SK-N-SH (cell line): Measurements from ENCODE around the gene POLN. TPM values are rescaled to one million over a fixed set of nuclear protein-coding genes. Genes with fewer than 3 reads are reported as not detected.

Experiments
- CTCF ChIA-PET: fragments of 300-600, 350-600 bp; formaldehyde crosslinking; extraction: SDS; loops from one replicate; lab custom pipeline; 2021; lab: Yijun Ruan, JAX
- POLR2A ChIA-PET: fragments of 350-600 bp; sonication (Branson Sonifier 250); formaldehyde crosslinking; extraction: SDS; loops from one replicate; lab custom pipeline; 2020; ENCODE audit warnings: antibody characterized with exemption, inconsistent platforms; lab: Yijun Ruan, JAX
- DNase-seq: peaks from one replicate; pipeline ENCODE4 v3.0.0; 2012
- H2AFZ ChIP-seq: fragments of 200-600 bp; sonication (generic); 2 replicates; pipeline ENCODE4 v1.8.1; 2016; ENCODE audit warnings: antibody characterized with exemption, mild to moderate bottlenecking, low read depth
- H3F3A ChIP-seq: fragments of 200-600 bp; sonication (generic); replicated peaks from 2 replicates; pipeline ENCODE3; 2016; ENCODE audit warnings: antibody characterized with exemption, mild to moderate bottlenecking; ENCODE audit not compliant: insufficient read depth
- H3K27ac ChIP-seq, 2 experiments: fragments of 200-500 bp in 1 of 2; fragments of 200-600 bp in 1 of 2; sonication (Bioruptor generic) in 1 of 2; sonication (generic), shearing (Covaris generic) in 1 of 2; 2 replicates each; pipeline versions ENCODE4 v1.5.1 to v1.6.1; 2014 to 2016; ENCODE audit warnings: low read depth in 2 of 2, inconsistent platforms in 1 of 2, low read length in 1 of 2, mild to moderate bottlenecking in 1 of 2, mixed read lengths in 1 of 2
- H3K27me3 ChIP-seq: fragments of 200-600 bp; sonication (generic), shearing (Covaris generic); 2 replicates; pipeline ENCODE4 v1.6.1; 2016; ENCODE audit warnings: mixed run types; ENCODE audit not compliant: insufficient read depth
- H3K36me3 ChIP-seq, 2 experiments: fragments of 200-500 bp in 1 of 2; fragments of 200-600 bp in 1 of 2; sonication (Bioruptor generic) in 1 of 2; sonication (generic) in 1 of 2; replicated peaks in 1 of 2; 2 replicates each; pipeline versions ENCODE3 to v1.5.1; 2014 to 2016; ENCODE audit warnings: low read length in 1 of 2, mild to moderate bottlenecking in 1 of 2; ENCODE audit not compliant: insufficient read depth in 2 of 2, control insufficient read depth in 1 of 2
- H3K4me1 ChIP-seq, 2 experiments: fragments of 200-500 bp in 1 of 2; fragments of 200-600 bp in 1 of 2; sonication (Bioruptor generic) in 1 of 2; sonication (generic), shearing (Covaris generic) in 1 of 2; 2 replicates each; pipeline versions ENCODE4 v1.5.1 to v1.6.1; 2014 to 2016; ENCODE audit warnings: low read depth in 1 of 2, low read length in 1 of 2, mixed run types in 1 of 2; ENCODE audit not compliant: insufficient read depth in 2 of 2, control insufficient read depth in 1 of 2
- H3K4me2 ChIP-seq: fragments of 200-600 bp; sonication (generic), shearing (Covaris generic); 2 replicates; pipeline ENCODE4 v1.6.1; 2017; ENCODE audit warnings: mixed run types
- H3K4me3 ChIP-seq, 2 experiments: fragments of 200-500 bp in 1 of 2; fragments of 200-600 bp in 1 of 2; sonication (Bioruptor generic) in 1 of 2; sonication (generic), shearing (Covaris generic) in 1 of 2; 2 replicates each; pipeline versions ENCODE4 v1.5.1 to v1.8.1; 2014 to 2016; ENCODE audit warnings: low read depth in 2 of 2, inconsistent platforms in 1 of 2, low read length in 1 of 2, mild to moderate bottlenecking in 1 of 2, mixed read lengths in 1 of 2, moderate library complexity in 1 of 2
- H3K79me2 ChIP-seq: fragments of 200-600 bp; sonication (generic); 2 replicates; pipeline ENCODE4 v1.8.1; 2017; ENCODE audit warnings: mild to moderate bottlenecking; ENCODE audit not compliant: insufficient read depth
- H3K9ac ChIP-seq: fragments of 200-600 bp; sonication (generic); 2 replicates; pipeline ENCODE4 v1.6.1; 2017; ENCODE audit warnings: mixed run types
- H3K9me2 ChIP-seq: fragments of 200-600 bp; sonication (generic); 2 replicates; pipeline ENCODE4 v1.6.1; 2017; ENCODE audit warnings: mixed run types
- H3K9me3 ChIP-seq: fragments of 200-600 bp; sonication (generic); 2 replicates; pipeline ENCODE4 v1.6.1; 2017; ENCODE audit warnings: mixed run types, mild to moderate bottlenecking, moderate library complexity
- H4K20me1 ChIP-seq: fragments of 200-600 bp; sonication (generic); 2 replicates; pipeline ENCODE4 v1.6.1; 2017; ENCODE audit warnings: mild to moderate bottlenecking, mixed run types; ENCODE audit not compliant: insufficient read depth
- EZH2phosphoT487 ChIP-seq: fragments of 200-600 bp; sonication (generic); IDR thresholded peaks from 2 replicates; pipeline ENCODE4 v1.6.1; 2017; ENCODE audit warnings: low read depth, mixed run types, mild to moderate bottlenecking, antibody characterized with exemption, moderate library complexity, borderline replicate concordance
- FOSL2 ChIP-seq: IDR thresholded peaks from 2 replicates; pipeline ENCODE4 v1.4.0; 2012; ENCODE audit warnings: low read depth, mild to moderate bottlenecking, moderate library complexity, borderline replicate concordance
- FOXJ3 ChIP-seq: sonication (generic); formaldehyde crosslinking; IDR thresholded peaks from 2 replicates; pipeline ENCODE4 v1.5.1; 2020; ENCODE audit warnings: mild to moderate bottlenecking, missing genetic modification reagents
- GATA2 ChIP-seq: sonication (generic); formaldehyde crosslinking; IDR thresholded peaks from 2 replicates; pipeline ENCODE4 v1.5.0; 2020; ENCODE audit warnings: mild to moderate bottlenecking, missing genetic modification reagents
- JUND ChIP-seq: IDR thresholded peaks from 2 replicates; pipeline ENCODE4 v1.4.0; 2012
- MEF2A ChIP-seq: IDR thresholded peaks from 2 replicates; pipeline ENCODE4 v1.4.0; 2012; ENCODE audit warnings: low read depth, borderline replicate concordance
- MXI1 ChIP-seq: IDR thresholded peaks from 2 replicates; pipeline ENCODE4 v1.6.1; 2012; ENCODE audit warnings: mild to moderate bottlenecking, low read depth, low read length, improper control_type of control experiment
- NFIC ChIP-seq: IDR thresholded peaks from 2 replicates; pipeline ENCODE4 v1.4.0; 2012; ENCODE audit warnings: borderline replicate concordance
- NRF1 ChIP-seq: IDR thresholded peaks from 2 replicates; pipeline ENCODE4 v1.6.1; 2012; ENCODE audit warnings: low read depth, mild to moderate bottlenecking, low read length
- POLR2AphosphoS5 ChIP-seq: IDR thresholded peaks from 2 replicates; pipeline ENCODE4 v1.6.1; 2012; ENCODE audit warnings: low read depth, low read length
- RAD21 ChIP-seq: IDR thresholded peaks from 2 replicates; pipeline ENCODE4 v1.6.1; 2012; ENCODE audit warnings: mild to moderate bottlenecking, low read length
- SMC3 ChIP-seq: IDR thresholded peaks from 2 replicates; pipeline ENCODE4 v1.6.1; 2012; ENCODE audit warnings: low read depth, low read length, improper control_type of control experiment
- TAF1 ChIP-seq: IDR thresholded peaks from 2 replicates; pipeline ENCODE4 v1.6.1; 2012; ENCODE audit warnings: low read depth, mild to moderate bottlenecking, low read length, moderate library complexity, borderline replicate concordance
- TCF12 ChIP-seq: IDR thresholded peaks from 2 replicates; pipeline ENCODE4 v1.4.0; 2012
- TEAD4 ChIP-seq: IDR thresholded peaks from 2 replicates; pipeline ENCODE4 v1.4.0; 2012; ENCODE audit warnings: mild to moderate bottlenecking, borderline replicate concordance; ENCODE audit not compliant: insufficient read depth
- USF1 ChIP-seq: IDR thresholded peaks from 2 replicates; pipeline ENCODE4 v1.4.0; 2012; ENCODE audit warnings: low read depth, borderline replicate concordance
- USF2 ChIP-seq: fragments of 150-350 bp; IDR thresholded peaks from 2 replicates; pipeline ENCODE4 v1.6.1; 2017; ENCODE audit warnings: antibody characterized with exemption, low read length, low read depth, borderline replicate concordance
- ZBTB33 ChIP-seq: IDR thresholded peaks from 2 replicates; pipeline ENCODE4 v1.4.0; 2012; ENCODE audit warnings: low read depth, borderline replicate concordance
- WGBS: methylation state at CpG from one replicate; pipeline ENCODE4 v1.1.6; 2017; ENCODE audit warnings: low lambda C conversion rate; 5-methylcytosine and 5-hydroxymethylcytosine counted together
- polyA plus RNA-seq, 3 experiments: library from polyadenylated mRNA; depleted of rRNA; stranded (reverse); fragments of >200 nt; gene quantifications; 2 replicates each; pipeline ENCODE4 v1.2.3, GENCODE V29; 2012

The POLN gene
- polyA plus RNA-seq, 1 of the 3 experiments (the other 2 are of a cell fraction), result 0.67 TPM

- Histone ChIP-seq H3K27ac (no peak overlapping the region), H3K9me2 (no peaks in the 10 kb centered on the region), H3K4me2 (no peak overlapping the region), H4K20me1 (no peaks in the 10 kb centered on the region), H3K4me1 (peaks cover 0 to 44% of the 10 kb centered on the region in 2 experiments; a peak in 1 of 4 replicates), H3K27me3 (no peaks in the 10 kb centered on the region), H3K79me2 (no peaks in the 10 kb centered on the region), H3K36me3 (no peaks in the 10 kb centered on the region), H3K4me3 (no peak overlapping the region), H2AFZ (no peak overlapping the region), H3F3A (no peaks in the 10 kb centered on the region), H3K9me3 (no peaks in the 10 kb centered on the region), H3K9ac (no peak overlapping the region)
- no peak for DNase-seq
- WGBS, result 20% methylated on average over 1 of the region's 6 CpGs
- ChIA-PET POLR2A (no interaction called here), CTCF (interaction anchor here (1.3 kb wide), 1 partner anchor 29 kb away, joined by 3 read pairs; no protein-coding TSS in a partner anchor)
- TF ChIP-seq POLR2AphosphoS5 (no peak), ZBTB33 (no peak), NRF1 (no peak), FOXJ3 (CRISPR knock-in tag) (no peak), RAD21 (no peak), NFIC (no peak), FOSL2 (no peak), JUND (no peak), USF2 (no peak), GATA2 (no peak), SMC3 (no peak), MEF2A (no peak), TAF1 (no peak), TEAD4 (no peak), EZH2phosphoT487 (no peak), TCF12 (no peak), MXI1 (no peak)
These were observed 30.9 kb upstream of the POLN start for GRCh38 chr4:2272828-2273120.

GRCh38 chr4:2272026-2272827 is 30.3 kb upstream of the POLN start:
- POLR2A ChIA-PET, result no interaction called here
- WGBS, result 82% methylated on average over 12 of the region's 25 CpGs
- H3K27ac ChIP-seq, result no peak overlapping the region
- no peak overlapping the region for H2AFZ ChIP-seq
- H3K27me3 ChIP-seq, result no peaks in the 10 kb centered on the region
- no peak overlapping the region for H3K9ac ChIP-seq
- no peak overlapping the region for H3K4me2 ChIP-seq
- H3K4me1 ChIP-seq, result peaks cover 0 to 47% of the 10 kb centered on the region in 2 experiments; a peak in 1 of 4 replicates
- H3K9me2 ChIP-seq, result no peaks in the 10 kb centered on the region
- TF ChIP-seq EZH2phosphoT487 (no peak), USF1 (no peak), NRF1 (no peak), MXI1 (no peak)
- H3K4me3 ChIP-seq, result no peak overlapping the region
- H3K36me3 ChIP-seq, result no peaks in the 10 kb centered on the region
- CTCF ChIA-PET, result interaction anchor here (1.1 kb wide), 1 partner anchor 14 kb away, joined by 3 read pairs; no protein-coding TSS in a partner anchor
- H3F3A ChIP-seq, result no peaks in the 10 kb centered on the region
- no peaks in the 10 kb centered on the region for H3K9me3 ChIP-seq
- H4K20me1 ChIP-seq, result no peaks in the 10 kb centered on the region
- no peaks in the 10 kb centered on the region for H3K79me2 ChIP-seq
- no peak for DNase-seq
